GM23248 (cell line): Measurements from ENCODE around the gene IL1A. TPM values are rescaled to one million over a fixed set of nuclear protein-coding genes. Genes with fewer than 3 reads are reported as not detected.

Source experiments
- DNase-seq: peaks from one replicate; pipeline ENCODE4 v3.0.0-alpha.2; 2015
- H2AFZ ChIP-seq: fragments of 200-600 bp; sonication (generic); 2 replicates; pipeline ENCODE4 v1.6.1; 2016; ENCODE audit warnings: antibody characterized with exemption
- H3F3A ChIP-seq: fragments of 200-600 bp; sonication (generic); 2 replicates; pipeline ENCODE4 v1.6.1; 2016; ENCODE audit warnings: mild to moderate bottlenecking, antibody characterized with exemption, mixed run types; ENCODE audit not compliant: insufficient read depth
- H3K27ac ChIP-seq: fragments of 200-600 bp; sonication (generic); 2 replicates; pipeline ENCODE4 v1.5.1; 2016; ENCODE audit warnings: mild to moderate bottlenecking
- H3K27me3 ChIP-seq: fragments of 200-600 bp; sonication (generic); replicated peaks from 2 replicates; pipeline ENCODE4 v1.6.1; 2016; ENCODE audit warnings: mild to moderate bottlenecking; ENCODE audit not compliant: insufficient read depth
- H3K36me3 ChIP-seq: fragments of 200-600 bp; sonication (generic); 2 replicates; pipeline ENCODE4 v1.6.1; 2016; ENCODE audit warnings: low read depth, mild to moderate bottlenecking
- H3K4me1 ChIP-seq: fragments of 200-600 bp; sonication (generic); 2 replicates; pipeline ENCODE4 v1.6.1; 2016; ENCODE audit warnings: mild to moderate bottlenecking; ENCODE audit not compliant: insufficient read depth
- H3K4me2 ChIP-seq: fragments of 200-600 bp; sonication (generic); one replicate; pipeline ENCODE4 v1.6.1; 2016; ENCODE audit warnings: mild to moderate bottlenecking; ENCODE audit not compliant: unreplicated experiment
- H3K4me3 ChIP-seq: fragments of 200-600 bp; sonication (generic); 2 replicates; pipeline ENCODE4 v1.5.1; 2016; ENCODE audit warnings: mild to moderate bottlenecking
- H3K79me2 ChIP-seq: fragments of 200-600 bp; sonication (generic); 2 replicates; pipeline ENCODE4 v1.6.1; 2016; ENCODE audit warnings: mild to moderate bottlenecking; ENCODE audit not compliant: insufficient read depth
- H3K9ac ChIP-seq: fragments of 200-600 bp; sonication (generic); 2 replicates; pipeline ENCODE4 v1.6.1; 2016; ENCODE audit warnings: mild to moderate bottlenecking
- H3K9me2 ChIP-seq: fragments of 200-600 bp; sonication (generic); 2 replicates; pipeline ENCODE4 v1.6.1; 2016; ENCODE audit warnings: mixed run types, mild to moderate bottlenecking, moderate library complexity; ENCODE audit not compliant: insufficient read depth
- H3K9me3 ChIP-seq: fragments of 200-600 bp; sonication (generic); one replicate; pipeline ENCODE4 v1.6.1; 2017; ENCODE audit warnings: low read depth
- H4K20me1 ChIP-seq: fragments of 200-600 bp; sonication (generic); 2 replicates; pipeline ENCODE4 v1.6.0; 2016; ENCODE audit not compliant: insufficient read depth
- EZH2 ChIP-seq: fragments of 200-600 bp; sonication (generic); IDR thresholded peaks from 2 replicates; pipeline ENCODE4 v1.6.1; 2018; ENCODE audit warnings: antibody characterized with exemption, mild to moderate bottlenecking; ENCODE audit not compliant: insufficient read depth, poor library complexity, severe bottlenecking
- EZH2phosphoT487 ChIP-seq: fragments of 200-600 bp; sonication (generic); IDR thresholded peaks from 2 replicates; pipeline ENCODE4 v1.6.1; 2018; ENCODE audit warnings: antibody characterized with exemption, moderate library complexity, mild to moderate bottlenecking, low read depth; ENCODE audit not compliant: insufficient read depth
- WGBS, 2 experiments: methylation state at CpG; one replicate each; pipeline ENCODE4 v1.1.6; 2015 to 2017; ENCODE audit warnings: low lambda C conversion rate in 2 of 2, low coverage in 1 of 2; ENCODE audit errors: missing lambda C conversion rate in 2 of 2; 5-methylcytosine and 5-hydroxymethylcytosine counted together
- in situ Hi-C: fragments of 300-500 bp; cut with MboI; formaldehyde crosslinking; loops from 2 replicates; pipeline ENCODE4 v1.15.0; 2020
- polyA plus RNA-seq: library from polyadenylated mRNA; unstranded; fragments of >200 nt; fragmentation: Nextera tagmentation; extraction: Ambion mirVana; gene quantifications from 2 replicates; pipeline ENCODE4 v1.2.1, GENCODE V29; 2016
- total RNA-seq: library from RNA; depleted of rRNA; stranded (reverse); fragments of >200 nt; shearing (Covaris generic); gene quantifications from 2 replicates; pipeline ENCODE4 v1.2.3, GENCODE V29; 2014

The IL1A gene
- total and polyA plus RNA-seq, 2 experiments from 2014 or later = 0.54 TPM; not detected in 1

- no peak overlapping the region for H3K4me2 ChIP-seq
These were observed 29.1 kb upstream of the IL1A start for GRCh38 chr2:112813280-112813966.

DNA sequence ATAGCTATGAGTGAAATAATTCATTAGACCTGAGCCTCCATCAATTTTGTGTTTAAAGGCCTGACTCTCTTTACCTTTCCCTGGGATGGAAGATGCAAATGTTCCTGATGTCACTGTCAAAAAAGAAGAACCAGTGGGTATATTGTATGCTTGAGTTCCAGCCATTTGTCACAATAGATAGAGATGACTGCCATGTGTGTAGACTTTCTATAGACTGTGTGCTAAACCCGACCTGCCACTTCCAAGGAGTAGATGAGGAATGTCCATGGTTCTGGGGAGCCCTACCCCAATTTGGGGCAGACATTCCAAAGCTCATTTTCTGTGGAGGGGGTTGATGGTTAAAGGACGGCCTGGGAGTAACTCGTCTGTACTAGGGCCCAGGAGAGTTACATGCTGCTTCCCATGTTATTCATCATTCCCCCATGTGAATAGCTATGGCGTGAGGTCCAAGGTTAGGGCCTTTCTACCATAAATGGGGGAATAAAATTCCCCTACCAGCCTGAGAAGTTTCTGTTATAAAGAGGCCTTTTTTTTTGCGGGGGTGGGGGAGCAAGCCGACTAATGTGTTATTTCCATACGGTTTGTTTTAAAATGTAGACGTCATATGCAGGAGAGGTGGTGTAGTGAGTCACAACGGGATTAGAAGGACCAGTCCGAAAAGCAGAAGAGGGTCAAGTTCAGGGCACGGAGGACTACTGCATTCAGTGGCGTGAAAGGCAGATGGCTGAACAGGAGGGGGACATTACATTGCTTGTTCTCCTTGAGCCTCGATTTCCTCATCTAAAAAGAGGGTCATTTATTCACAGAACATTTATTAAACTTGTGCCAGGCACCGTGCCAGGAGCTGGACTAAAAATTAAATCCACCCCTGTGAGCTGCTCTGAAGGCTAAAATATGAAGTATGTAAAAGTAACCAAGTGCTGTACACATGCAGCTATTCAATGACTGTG is 28.3 kb upstream of the IL1A start:
- peak; percentile 39 for DNase-seq
- in situ Hi-C loops = no loop called here
- H3K27ac ChIP-seq = peak overlapping the region; percentile 44
- H3K36me3 ChIP-seq = no peaks in the 10 kb centered on the region
- no peaks in the 10 kb centered on the region for H3K9me2 ChIP-seq
- 53 to 55% methylated on average over 14 of the region's 14 CpGs for WGBS, 2 experiments
- no peak overlapping the region for H3K4me2 ChIP-seq
- H3K4me3 ChIP-seq = no peak overlapping the region
- H3K27me3 ChIP-seq = no peaks in the 10 kb centered on the region
- no peaks in the 10 kb centered on the region for H3K9me3 ChIP-seq
- H2AFZ ChIP-seq = peak overlapping the region; percentile 83
- TF ChIP-seq EZH2phosphoT487 (no peak; the same call in 1 of the 2 replicates), EZH2 (no peak)
- peaks cover 19% of the 10 kb centered on the region for H3K4me1 ChIP-seq
- H3K9ac ChIP-seq = no peak overlapping the region
- H3K79me2 ChIP-seq = no peaks in the 10 kb centered on the region
- peaks cover 11% of the 10 kb centered on the region for H3F3A ChIP-seq
- no peaks in the 10 kb centered on the region for H4K20me1 ChIP-seq

More at GRCh38 chr2:112813280-112813966, 29.1 kb upstream of the IL1A start:
- Histone ChIP-seq H3K79me2 (no peaks in the 10 kb centered on the region), H4K20me1 (no peaks in the 10 kb centered on the region), H3K27ac (no peak overlapping the region), H3K9ac (no peak overlapping the region), H3F3A (peaks cover 11% of the 10 kb centered on the region), H3K9me3 (no peaks in the 10 kb centered on the region), H3K27me3 (no peaks in the 10 kb centered on the region), H2AFZ (no peak overlapping the region), H3K4me1 (peaks cover 19% of the 10 kb centered on the region), H3K9me2 (no peaks in the 10 kb centered on the region), H3K4me3 (no peak overlapping the region), H3K36me3 (no peaks in the 10 kb centered on the region)
- in situ Hi-C loops = no loop called here
- no peak for TF ChIP-seq EZH2phosphoT487
- no peak for TF ChIP-seq EZH2
- WGBS, 2 experiments = 80 to 81% methylated on average over 10 of the region's 10 CpGs
- DNase-seq = no peak

DNA sequence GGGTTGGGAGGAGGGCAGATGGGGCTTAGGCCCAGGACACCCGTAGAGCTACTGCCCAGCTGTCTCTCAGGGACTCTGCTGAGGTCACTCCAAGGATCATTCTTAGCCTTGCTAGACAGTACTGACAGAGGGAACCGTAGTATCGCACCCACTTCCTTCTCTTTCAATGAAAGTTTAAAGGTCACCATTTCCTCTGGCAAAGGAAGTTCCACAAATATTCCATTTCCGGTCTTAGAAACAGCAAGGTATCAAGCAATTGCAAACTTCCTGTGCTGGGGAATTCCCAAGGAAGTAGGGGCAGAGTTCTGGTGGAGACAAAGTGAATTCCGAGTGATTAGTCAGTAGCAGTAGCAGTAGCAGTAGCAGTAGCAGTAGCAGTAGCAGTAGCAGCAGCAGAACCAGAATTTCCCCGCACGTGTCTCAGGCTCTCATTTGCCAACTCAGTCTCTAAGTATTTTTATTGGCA is 27.6 kb upstream of the IL1A start:
- H3K9ac ChIP-seq = no peak overlapping the region
- peaks cover 11% of the 10 kb centered on the region for H3F3A ChIP-seq
- in situ Hi-C loops = no loop called here
- no peaks in the 10 kb centered on the region for H3K9me2 ChIP-seq
- no peak for TF ChIP-seq EZH2
- TF ChIP-seq EZH2phosphoT487 = peak; percentile 95
- 25 to 32% methylated on average over 7 of the region's 7 CpGs for WGBS, 2 experiments
- H3K79me2 ChIP-seq = no peaks in the 10 kb centered on the region
- H3K27ac ChIP-seq = peak overlapping the region; percentile 44
- peak; percentile 74 for DNase-seq
- peaks cover 19% of the 10 kb centered on the region for H3K4me1 ChIP-seq
- H3K36me3 ChIP-seq = no peaks in the 10 kb centered on the region
- H3K4me3 ChIP-seq = no peak overlapping the region
- H4K20me1 ChIP-seq = no peaks in the 10 kb centered on the region
- H3K9me3 ChIP-seq = no peaks in the 10 kb centered on the region
- peak overlapping the region; percentile 83 for H2AFZ ChIP-seq
- H3K4me2 ChIP-seq = peak overlapping the region; percentile 30
- no peaks in the 10 kb centered on the region for H3K27me3 ChIP-seq

GRCh38 chr2:112811276-112811831 is 27.1 kb upstream of the IL1A start:
- no peak for DNase-seq
- H2AFZ ChIP-seq = peak overlapping the region; percentile 83
- no peak overlapping the region for H3K4me3 ChIP-seq
- no peaks in the 10 kb centered on the region for H3K9me2 ChIP-seq
- peak overlapping the region; percentile 44 for H3K27ac ChIP-seq
- H3K79me2 ChIP-seq = no peaks in the 10 kb centered on the region
- H3K4me1 ChIP-seq = peaks cover 19% of the 10 kb centered on the region
- WGBS, 2 experiments = 50 to 51% methylated on average over 3 of the region's 3 CpGs
- no peaks in the 10 kb centered on the region for H3K36me3 ChIP-seq
- H4K20me1 ChIP-seq = no peaks in the 10 kb centered on the region
- H3K9ac ChIP-seq = no peak overlapping the region
- TF ChIP-seq EZH2 (no peak), EZH2phosphoT487 (no peak)
- in situ Hi-C loops = no loop called here
- no peaks in the 10 kb centered on the region for H3K27me3 ChIP-seq
- H3K9me3 ChIP-seq = no peaks in the 10 kb centered on the region
- H3F3A ChIP-seq = peaks cover 11% of the 10 kb centered on the region
- peak overlapping the region; percentile 30 for H3K4me2 ChIP-seq
